22Rv1 (cell line): ENCODE data around the gene SIGLEC12.

Source experiments
- H3K27ac ChIP-seq: fragments of 450-650 bp; 2 replicates; pipeline ENCODE4 v1.5.1; 2017
- ZFX ChIP-seq: fragments of 450-650 bp; IDR thresholded peaks from 2 replicates; pipeline ENCODE4 v1.6.1; 2017; ENCODE audit warnings: antibody characterized with exemption, borderline replicate concordance
- TF ChIP-seq, protein P1 (sequence below): fragments of 450-650 bp; IDR thresholded peaks from 2 replicates; pipeline ENCODE4 v1.5.1; 2017; ENCODE audit warnings: mild to moderate bottlenecking

The SIGLEC12 gene

DNA sequence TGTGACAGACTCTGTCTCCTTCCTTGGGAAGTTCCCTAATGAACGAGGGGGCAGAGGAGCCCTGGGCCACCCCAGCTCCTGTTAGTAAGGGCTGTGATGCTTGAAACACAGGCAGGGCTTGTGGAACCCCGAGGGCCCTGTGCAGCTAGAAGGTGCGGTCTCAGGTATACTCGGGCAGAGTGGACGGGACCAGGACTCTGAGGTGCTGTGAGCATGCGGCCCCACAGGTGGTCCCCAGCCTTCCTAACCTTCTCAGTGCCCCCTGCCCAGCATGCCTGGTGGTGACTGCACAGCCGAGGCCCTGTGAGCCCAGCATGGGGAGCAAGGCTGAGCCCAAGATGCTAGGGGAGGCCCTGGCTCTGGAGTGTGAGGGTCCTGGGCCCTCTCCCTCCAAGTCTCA lies 39.3 kb downstream of the SIGLEC12 start:
- no peak for TF ChIP-seq ZFX
- TF ChIP-seq, protein P1, sequence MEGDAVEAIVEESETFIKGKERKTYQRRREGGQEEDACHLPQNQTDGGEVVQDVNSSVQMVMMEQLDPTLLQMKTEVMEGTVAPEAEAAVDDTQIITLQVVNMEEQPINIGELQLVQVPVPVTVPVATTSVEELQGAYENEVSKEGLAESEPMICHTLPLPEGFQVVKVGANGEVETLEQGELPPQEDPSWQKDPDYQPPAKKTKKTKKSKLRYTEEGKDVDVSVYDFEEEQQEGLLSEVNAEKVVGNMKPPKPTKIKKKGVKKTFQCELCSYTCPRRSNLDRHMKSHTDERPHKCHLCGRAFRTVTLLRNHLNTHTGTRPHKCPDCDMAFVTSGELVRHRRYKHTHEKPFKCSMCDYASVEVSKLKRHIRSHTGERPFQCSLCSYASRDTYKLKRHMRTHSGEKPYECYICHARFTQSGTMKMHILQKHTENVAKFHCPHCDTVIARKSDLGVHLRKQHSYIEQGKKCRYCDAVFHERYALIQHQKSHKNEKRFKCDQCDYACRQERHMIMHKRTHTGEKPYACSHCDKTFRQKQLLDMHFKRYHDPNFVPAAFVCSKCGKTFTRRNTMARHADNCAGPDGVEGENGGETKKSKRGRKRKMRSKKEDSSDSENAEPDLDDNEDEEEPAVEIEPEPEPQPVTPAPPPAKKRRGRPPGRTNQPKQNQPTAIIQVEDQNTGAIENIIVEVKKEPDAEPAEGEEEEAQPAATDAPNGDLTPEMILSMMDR: no peak
- no peak overlapping the region for H3K27ac ChIP-seq

DNA sequence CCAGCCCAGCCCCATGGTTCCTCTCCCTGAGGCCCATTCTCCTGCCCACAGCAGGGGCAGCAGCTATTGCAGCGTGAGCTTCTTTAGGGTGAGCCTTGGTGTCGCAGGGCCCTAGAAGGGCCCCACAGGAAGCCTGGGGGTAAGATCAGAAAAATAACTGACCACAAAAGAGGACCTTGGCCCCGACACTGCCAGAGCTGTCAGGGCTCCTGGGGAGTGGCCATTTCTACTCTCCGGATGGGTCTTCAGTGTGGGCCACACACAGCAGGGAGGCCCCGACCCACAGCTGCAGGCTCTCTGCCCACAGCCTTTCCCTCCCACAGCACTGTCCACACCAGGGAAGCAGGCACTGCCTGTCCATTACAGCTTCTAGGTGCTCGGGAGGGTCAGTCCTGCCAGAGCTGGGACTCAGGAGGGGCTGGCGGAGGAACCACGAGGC lies 39.9 kb downstream of the SIGLEC12 start:
- no peak overlapping the region for H3K27ac ChIP-seq

DNA sequence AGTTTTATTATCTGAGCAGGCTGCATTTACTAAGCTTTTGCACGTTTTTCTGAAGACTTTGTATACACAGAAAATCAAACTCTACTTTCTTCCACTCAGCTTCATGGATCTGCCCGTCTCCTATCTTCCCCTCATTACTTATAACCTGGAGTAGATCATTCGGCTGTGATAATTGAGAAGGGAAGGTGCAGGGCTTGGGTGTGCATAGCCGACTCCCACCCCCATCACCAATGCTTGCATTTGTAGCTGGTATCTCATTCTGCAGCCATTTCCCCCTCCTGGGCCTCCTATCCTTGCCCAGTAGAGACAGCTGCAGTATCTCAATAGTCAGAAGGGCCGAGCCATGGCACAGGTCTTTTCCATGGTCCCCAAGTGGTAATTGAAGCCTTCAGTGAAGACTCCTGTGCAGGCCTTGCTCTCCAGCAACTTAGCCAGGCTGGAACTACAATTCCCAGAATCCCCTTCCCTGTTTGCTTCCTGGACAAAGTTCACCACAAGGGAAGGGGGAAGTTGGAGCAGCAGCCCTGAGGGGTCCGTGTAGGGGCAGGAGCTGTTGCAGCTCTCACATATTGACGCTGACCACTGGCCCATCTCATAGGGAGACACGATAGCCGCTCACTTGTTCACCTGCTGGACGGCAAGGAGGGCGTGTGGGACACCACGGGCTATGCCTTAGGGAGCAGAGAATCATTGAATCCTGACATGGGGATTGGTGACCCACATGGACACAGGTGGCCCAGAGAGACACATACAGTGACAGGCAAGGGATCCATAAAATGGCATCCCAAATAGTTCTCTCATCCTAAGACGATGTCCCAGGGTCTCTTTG lies 41.2 kb downstream of the SIGLEC12 start:
- H3K27ac ChIP-seq: no peak overlapping the region
- TF ChIP-seq, protein P1: no peak
- TF ChIP-seq ZFX: no peak

More for the DNA sequence above, 39.9 kb downstream of the SIGLEC12 start:
- TF ChIP-seq, protein P1: no peak
- TF ChIP-seq ZFX: no peak

DNA sequence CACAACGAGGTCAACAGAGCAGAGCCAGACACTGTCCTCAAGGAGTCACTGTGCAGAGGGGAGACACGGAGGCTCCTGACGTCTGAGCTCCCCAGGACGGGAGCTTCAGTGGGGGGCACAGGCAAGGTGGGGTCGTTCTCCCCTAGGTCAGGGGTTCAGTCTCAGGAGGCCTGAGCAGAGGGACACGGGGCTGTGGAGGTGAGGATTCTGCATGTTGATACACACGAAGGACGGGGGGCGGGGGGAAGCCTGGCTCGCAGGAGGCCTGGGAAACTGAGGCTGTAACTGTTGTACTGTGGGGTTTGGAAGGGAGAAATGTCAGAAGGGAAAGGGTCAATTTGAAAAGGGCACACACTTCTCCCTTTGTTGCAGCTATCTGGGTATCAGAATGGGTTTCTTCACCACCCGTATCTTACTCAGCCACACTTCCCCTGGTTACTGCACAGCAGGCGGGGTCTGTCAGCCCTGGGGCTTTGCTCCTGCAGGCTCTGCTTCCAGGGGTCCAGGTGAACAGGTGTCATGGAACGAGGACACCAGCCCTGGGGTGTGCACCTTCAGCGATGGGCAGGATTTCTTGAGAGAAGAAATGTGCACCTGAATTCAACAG lies 42.6 kb downstream of the SIGLEC12 start:
- TF ChIP-seq, protein P1: no peak
- TF ChIP-seq ZFX: no peak
- no peak overlapping the region for H3K27ac ChIP-seq

DNA sequence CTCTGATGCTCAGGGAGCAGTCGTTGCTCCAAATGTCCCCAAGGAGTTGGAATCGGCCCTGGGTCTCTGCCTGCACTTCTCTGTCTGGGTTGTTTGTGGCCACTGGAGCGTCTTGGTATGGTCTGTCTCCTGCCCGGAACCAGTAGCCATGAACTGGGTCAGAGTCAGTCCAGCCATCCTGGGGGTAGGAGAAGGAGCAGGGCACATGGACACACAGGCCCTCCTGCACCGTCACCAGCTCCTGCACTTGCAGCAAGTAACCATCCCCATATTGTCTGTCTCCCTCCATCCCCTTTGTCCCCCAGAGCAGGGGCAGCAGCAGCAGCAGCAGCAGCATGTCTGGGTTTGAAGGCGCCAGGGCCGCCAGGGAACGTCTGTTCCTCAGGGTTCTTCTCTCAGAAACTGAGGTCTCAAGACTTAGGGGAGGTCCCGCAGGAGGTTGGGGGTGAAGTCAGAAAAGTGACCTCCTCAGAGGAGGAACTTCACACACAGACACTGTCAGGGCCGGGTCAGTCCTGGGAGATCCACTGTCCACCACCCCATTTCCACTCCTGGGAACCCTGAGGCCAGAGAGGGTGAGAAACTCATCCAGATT lies 43.5 kb downstream of the SIGLEC12 start, which contains the start of gene SIGLEC8:
TSS of gene SIGLEC8 (minus strand) at position 404 of the 595 bp plus-strand sequence. CDS start at position 337, 67 bp downstream.
- H3K27ac ChIP-seq: no peak within 1 kb of the TSS
- TF ChIP-seq ZFX: no peak
- TF ChIP-seq, protein P1: no peak

DNA sequence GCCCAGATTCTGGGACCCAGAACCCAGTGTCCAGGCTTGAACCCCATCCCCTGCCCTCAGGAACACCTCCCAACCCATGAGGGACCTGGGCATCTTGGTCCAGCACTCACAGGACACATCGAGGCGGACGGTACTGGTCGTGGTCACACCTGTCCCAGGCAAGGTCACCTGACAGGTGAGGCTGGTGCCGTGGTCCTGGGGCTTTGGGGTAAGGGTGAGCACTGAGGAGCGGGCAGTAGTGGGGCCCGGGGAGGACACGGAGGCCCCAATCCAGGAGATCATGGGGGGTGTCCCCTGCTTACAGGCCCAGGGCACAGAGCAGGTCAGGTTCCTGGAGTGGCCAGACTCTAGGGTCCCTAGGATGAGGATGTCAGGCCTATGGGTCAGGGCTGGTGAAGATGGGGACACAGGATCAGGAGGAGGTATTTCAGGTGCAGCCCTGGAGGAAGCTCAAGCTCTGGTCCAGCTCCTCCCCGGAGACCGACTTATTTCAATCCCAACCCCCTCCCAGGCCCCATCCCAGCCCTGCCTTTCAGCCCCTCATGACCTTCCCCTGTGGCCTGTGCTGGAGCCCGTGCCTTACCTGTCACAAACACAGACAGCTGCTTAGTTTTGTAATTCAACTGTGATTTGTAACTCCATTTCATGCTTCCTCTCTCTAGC lies 44.1 kb downstream of the SIGLEC12 start:
- TF ChIP-seq, protein P1: no peak
- TF ChIP-seq ZFX: no peak
- H3K27ac ChIP-seq: no peak overlapping the region
